Endothelial cell of umbilical vein (primary cell): ENCODE data around the gene TMEM129. TPM values are rescaled to one million over a fixed set of nuclear protein-coding genes. Genes with fewer than 3 reads are reported as not detected.
A peak's percentile ranks its signal among the peaks of the same experiment; 100 is the strongest.

ENCODE experiments used
- BruUV-seq: library from RNA; stranded (reverse); fragments of 400-500 nt; replicated peaks from 2 replicates; lab custom pipeline; 2021; lab: Mats Ljungman, UMichigan
- CTCF ChIA-PET: fragments of 300-600, 350-600 bp; sonication (Branson Sonifier 250); formaldehyde crosslinking; loops from one replicate; lab custom pipeline; 2021; ENCODE audit warnings: antibody characterized with exemption, inconsistent platforms; lab: Charles Lee
- POLR2A ChIA-PET: fragments of 300-600, 350-600 bp; sonication (Branson Sonifier 250); formaldehyde crosslinking; loops from one replicate; lab custom pipeline; 2021; ENCODE audit warnings: antibody characterized with exemption, inconsistent platforms; lab: Charles Lee
- DNase-seq: peaks from one replicate; pipeline ENCODE4 v3.0.0-alpha.2; 2011; ENCODE audit warnings: low read depth, low spot score
- FAIRE-seq: peaks from 2 replicates; lab custom pipeline; 2011; peaks lifted over from hg19 to GRCh38; lab: Jason Lieb, UNC
- H2AFZ ChIP-seq: 2 replicates; pipeline ENCODE4 v1.6.0; 2012; ENCODE audit warnings: low read depth, low read length, control low read depth, inconsistent platforms
- H3K27ac ChIP-seq: 2 replicates; pipeline ENCODE4 v1.5.1; 2011; ENCODE audit warnings: low read depth, mild to moderate bottlenecking, control low read depth, low read length, moderate library complexity; ENCODE audit not compliant: insufficient read depth
- H3K27me3 ChIP-seq, 2 experiments: 2 replicates each; pipeline versions ENCODE4 v1.6.0 to v1.6.1; 2011; ENCODE audit warnings: low read length in 2 of 2, mixed read lengths in 1 of 2; ENCODE audit not compliant: control insufficient read depth in 2 of 2, insufficient read depth in 2 of 2
- H3K36me3 ChIP-seq, 2 experiments: 2 replicates in 1 of 2; 3 replicates in 1 of 2; pipeline ENCODE4 v1.5.1; 2011; ENCODE audit warnings: low read length in 2 of 2, mild to moderate bottlenecking in 1 of 2, moderate library complexity in 1 of 2; ENCODE audit not compliant: control insufficient read depth in 2 of 2, insufficient read depth in 2 of 2; ENCODE audit errors: extremely low read depth in 1 of 2
- H3K4me1 ChIP-seq: 3 replicates; pipeline ENCODE4 v1.5.1; 2011; ENCODE audit warnings: mild to moderate bottlenecking, low read length; ENCODE audit not compliant: control insufficient read depth, insufficient read depth; ENCODE audit errors: extremely low read depth
- H3K4me2 ChIP-seq: 2 replicates; pipeline ENCODE4 v1.6.1; 2011; ENCODE audit warnings: low read length, control low read depth, mixed read lengths; ENCODE audit not compliant: insufficient read depth
- H3K4me3 ChIP-seq, 3 experiments: fragments of 200-600 bp in 1 of 3; sonication (generic), shearing (Covaris generic) in 1 of 3; replicated peaks in 1 of 3; 2 replicates each; pipeline ENCODE4 v1.5.1; 2011 to 2016; ENCODE audit warnings: control low read depth in 3 of 3, low read length in 3 of 3, mild to moderate bottlenecking in 2 of 3, inconsistent platforms in 1 of 3, low read depth in 1 of 3, moderate library complexity in 1 of 3; ENCODE audit not compliant: insufficient read depth in 1 of 3
- H3K79me2 ChIP-seq: 2 replicates; pipeline ENCODE4 v1.6.0; 2012; ENCODE audit warnings: low read length, inconsistent platforms; ENCODE audit not compliant: control insufficient read depth, insufficient read depth
- H3K9ac ChIP-seq: replicated peaks from 2 replicates; pipeline ENCODE3; 2011; ENCODE audit warnings: low read length, control low read depth; ENCODE audit not compliant: insufficient read depth; ENCODE audit errors: extremely low read depth
- H3K9me1 ChIP-seq: replicated peaks from 3 replicates; pipeline ENCODE4 v1.6.0; 2011; ENCODE audit warnings: mild to moderate bottlenecking, low read length; ENCODE audit not compliant: control insufficient read depth, insufficient read depth; ENCODE audit errors: extremely low read depth
- H3K9me3 ChIP-seq: replicated peaks from 2 replicates; pipeline ENCODE4 v1.5.1; 2012; ENCODE audit warnings: low read length, inconsistent platforms; ENCODE audit not compliant: control insufficient read depth, insufficient read depth
- H4K20me1 ChIP-seq: replicated peaks from 2 replicates; pipeline ENCODE3; 2011; ENCODE audit warnings: mild to moderate bottlenecking, low read length; ENCODE audit not compliant: control insufficient read depth, insufficient read depth; ENCODE audit errors: extremely low read depth
- EZH2 ChIP-seq: IDR thresholded peaks from 2 replicates; pipeline ENCODE4 v1.6.1; 2012; ENCODE audit warnings: borderline replicate concordance, low read depth, mild to moderate bottlenecking, moderate library complexity, low read length, inconsistent platforms; ENCODE audit not compliant: severe bottlenecking
- FOS ChIP-seq: IDR thresholded peaks from 2 replicates; pipeline ENCODE4 v1.6.1; 2011; ENCODE audit warnings: mild to moderate bottlenecking, low read length, moderate library complexity, borderline replicate concordance; ENCODE audit not compliant: insufficient read depth
- JUN ChIP-seq: IDR thresholded peaks from 2 replicates; pipeline ENCODE4 v1.6.1; 2011; ENCODE audit warnings: borderline replicate concordance, low read depth; ENCODE audit not compliant: insufficient read length, insufficient read depth
- MYC ChIP-seq: IDR thresholded peaks from one replicate; pipeline ENCODE4 v1.6.1; 2011; ENCODE audit warnings: mild to moderate bottlenecking, low read depth, low read length
- POLR2A ChIP-seq: IDR thresholded peaks from 2 replicates; pipeline ENCODE4 v1.6.1; 2012; ENCODE audit warnings: low read depth, mild to moderate bottlenecking, control low read depth, low read length
- POLR2AphosphoS5 ChIP-seq: IDR thresholded peaks from 2 replicates; pipeline ENCODE4 v1.6.1; 2012; ENCODE audit warnings: low read depth, mild to moderate bottlenecking, control low read depth, low read length, moderate library complexity; ENCODE audit not compliant: insufficient read depth
- dilution Hi-C: fragments of 300-500 bp; cut with MboI; formaldehyde crosslinking; loops from one replicate; pipeline ENCODE4 v1.15.0; 2019; ENCODE audit warnings: low sequenced_read_pairs; ENCODE audit not compliant: extremely low pct_ligation_motif_present
- intact Hi-C: fragments of 100-400 bp; cut with micrococcal nuclease; formaldehyde crosslinking; loops from one replicate; pipeline ENCODE4 v1.10.0; 2022
- polyA plus RNA-seq, 4 experiments: library from polyadenylated mRNA; depleted of rRNA in 3 of 4; stranded (reverse) in 3 of 4; unstranded in 1 of 4; fragments of >200 nt; gene quantifications; 2 replicates each; pipeline versions ENCODE4 v1.2.1 to v1.2.3, GENCODE V29; 2011 to 2012; ENCODE audit warnings: missing spikeins in 1 of 4
- total RNA-seq: library from RNA; stranded (reverse); gene quantifications from 2 replicates; pipeline ENCODE4 v1.2.3, GENCODE V29; 2021
- TF ChIP-seq, protein P1 (sequence below): IDR thresholded peaks from 2 replicates; pipeline ENCODE4 v1.6.1; 2011; ENCODE audit not compliant: insufficient read depth, insufficient read length
- TF ChIP-seq, protein P2 (sequence below), 2 donors: IDR thresholded peaks; 1 replicate in 1 of 2; 2 replicates in 1 of 2; pipeline ENCODE4 v1.5.1; 2011; ENCODE audit warnings: low read length in 2 of 2, mild to moderate bottlenecking in 2 of 2, moderate library complexity in 2 of 2, control low read depth in 1 of 2, inconsistent platforms in 1 of 2, low read depth in 1 of 2; ENCODE audit not compliant: insufficient read depth in 1 of 2; ENCODE audit errors: extremely low read depth in 1 of 2

Gene TMEM129
- total and polyA plus RNA-seq, 2 donors (not counting 3 experiments of a cell fraction or from before 2014, with no cell fraction given) = 23.2 to 33.2 TPM

DNA sequence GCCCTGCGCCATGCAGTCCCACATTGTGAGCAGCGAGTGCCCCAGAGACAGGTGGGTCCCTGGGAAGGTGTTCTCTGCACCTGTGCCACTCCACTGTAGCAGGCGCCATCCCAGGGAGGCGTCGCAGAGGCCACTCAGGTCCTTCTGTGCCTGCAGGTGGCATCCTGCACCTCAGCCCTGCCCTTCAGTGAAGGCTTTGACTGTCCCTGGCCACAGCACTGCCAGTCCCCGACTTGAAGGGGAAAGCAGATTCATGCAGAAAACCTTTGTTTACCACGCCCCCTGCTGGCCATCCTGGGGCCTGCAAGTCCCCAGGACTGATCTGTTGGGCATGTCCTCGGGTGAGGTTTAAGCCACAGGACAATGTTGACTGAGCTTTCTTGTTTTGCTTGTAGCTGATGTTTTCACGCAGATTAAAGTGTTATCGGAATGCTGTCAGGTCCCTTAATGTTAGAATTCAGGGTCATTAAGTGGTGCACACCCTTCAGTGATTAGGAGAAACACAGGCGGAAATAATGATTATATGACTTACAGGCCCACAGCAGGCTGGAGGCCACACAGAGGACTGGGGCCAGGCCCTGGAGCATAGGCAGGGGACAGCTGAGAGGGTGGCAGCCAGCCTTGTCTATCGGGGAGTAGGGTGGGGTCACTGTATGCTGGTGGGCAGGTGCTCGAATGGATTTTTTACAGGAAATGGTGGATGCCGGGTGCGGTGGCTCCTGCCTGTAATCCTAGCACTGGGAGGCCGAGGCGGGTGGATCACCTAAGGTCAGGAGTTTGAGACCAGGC lies 5.2 kb upstream of the TMEM129 start:
- no peaks in the 10 kb centered on the region for H4K20me1 ChIP-seq

More for the DNA sequence above, 5.2 kb upstream of the TMEM129 start:
- no TSS peak for BruUV-seq
- Histone ChIP-seq H3K9me3 (no peaks in the 10 kb centered on the region), H3K9me1 (no peaks in the 10 kb centered on the region), H3K27ac (peak overlapping the region; percentile 70), H3K9ac (peak overlapping the region; percentile 56), H3K4me2 (peak overlapping the region; percentile 12), H3K36me3 (peaks cover 6 to 11% of the 10 kb centered on the region in 2 experiments), H3K4me3 (no peak overlapping the region), H2AFZ (peak overlapping the region; percentile 31), H3K4me1 (peaks cover 47% of the 10 kb centered on the region), H3K79me2 (peaks cover 76% of the 10 kb centered on the region), H3K27me3 (no peaks in the 10 kb centered on the region)
- ChIA-PET CTCF (interaction anchor here (0.7 to 12.0 kb wide), 8 partner anchors 12 to 43 kb away, joined by 3 to 347 read pairs (median 6); partner anchors contain the start of genes FAM53A and SLBP), POLR2A (no interaction called here)
- intact Hi-C loops = loop anchor here (1.0 kb wide), 1 partner anchor 33 kb away; no protein-coding TSS in a partner anchor
- TF ChIP-seq, protein P1, sequence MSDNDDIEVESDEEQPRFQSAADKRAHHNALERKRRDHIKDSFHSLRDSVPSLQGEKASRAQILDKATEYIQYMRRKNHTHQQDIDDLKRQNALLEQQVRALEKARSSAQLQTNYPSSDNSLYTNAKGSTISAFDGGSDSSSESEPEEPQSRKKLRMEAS = no peak
- TF ChIP-seq MYC = no peak
- no peak for TF ChIP-seq EZH2
- no peak for TF ChIP-seq FOS
- TF ChIP-seq POLR2AphosphoS5 = no peak
- TF ChIP-seq JUN = no peak
- TF ChIP-seq, protein P2, sequence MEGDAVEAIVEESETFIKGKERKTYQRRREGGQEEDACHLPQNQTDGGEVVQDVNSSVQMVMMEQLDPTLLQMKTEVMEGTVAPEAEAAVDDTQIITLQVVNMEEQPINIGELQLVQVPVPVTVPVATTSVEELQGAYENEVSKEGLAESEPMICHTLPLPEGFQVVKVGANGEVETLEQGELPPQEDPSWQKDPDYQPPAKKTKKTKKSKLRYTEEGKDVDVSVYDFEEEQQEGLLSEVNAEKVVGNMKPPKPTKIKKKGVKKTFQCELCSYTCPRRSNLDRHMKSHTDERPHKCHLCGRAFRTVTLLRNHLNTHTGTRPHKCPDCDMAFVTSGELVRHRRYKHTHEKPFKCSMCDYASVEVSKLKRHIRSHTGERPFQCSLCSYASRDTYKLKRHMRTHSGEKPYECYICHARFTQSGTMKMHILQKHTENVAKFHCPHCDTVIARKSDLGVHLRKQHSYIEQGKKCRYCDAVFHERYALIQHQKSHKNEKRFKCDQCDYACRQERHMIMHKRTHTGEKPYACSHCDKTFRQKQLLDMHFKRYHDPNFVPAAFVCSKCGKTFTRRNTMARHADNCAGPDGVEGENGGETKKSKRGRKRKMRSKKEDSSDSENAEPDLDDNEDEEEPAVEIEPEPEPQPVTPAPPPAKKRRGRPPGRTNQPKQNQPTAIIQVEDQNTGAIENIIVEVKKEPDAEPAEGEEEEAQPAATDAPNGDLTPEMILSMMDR (IDR thresholded peaks at IDR 0.05; ENCODE audit: extremely low read depth in 1 of 2, insufficient read depth in 1 of 2, low read depth in 1 of 2, low read length in 2 of 2) = peak; percentile 97 to 98
- TF ChIP-seq POLR2A = no peak
- dilution Hi-C loops = no loop called here
- peak; percentile 93 for DNase-seq
- FAIRE-seq = peak; percentile 95
